ENCODE results near the gene GMPR.

- no peak for TF ChIP-seq RAD21 (IDR thresholded peaks at IDR 0.05; ENCODE audit: low read depth)
- TF ChIP-seq CTCF (IDR thresholded peaks at IDR 0.05 in 2 of 3, conservative IDR thresholded peaks at IDR 0.05 in 1 of 3; ENCODE audit: borderline replicate concordance in 1 of 3, insufficient read depth in 1 of 3, low read depth in 2 of 3, low read length in 2 of 3) = no peak
- TF ChIP-seq CEBPB (IDR thresholded peaks at IDR 0.05; ENCODE audit: low read depth) = no peak
- TF ChIP-seq YY1 (IDR thresholded peaks at IDR 0.05; ENCODE audit: extremely low read depth, insufficient replicate concordance, low read depth, low read length) = no peak
- no peak for TF ChIP-seq REST (IDR thresholded peaks at IDR 0.05; ENCODE audit: low read depth)
- TF ChIP-seq EZH2 (IDR thresholded peaks at IDR 0.05) = no peak
- no peak for TF ChIP-seq SP1 (IDR thresholded peaks at IDR 0.05; ENCODE audit: low read depth)
- no peak for TF ChIP-seq POLR2A (IDR thresholded peaks at IDR 0.05; ENCODE audit: borderline replicate concordance, extremely low read depth, insufficient read depth, insufficient read length)
- no peak for TF ChIP-seq SIN3A (IDR thresholded peaks at IDR 0.05; ENCODE audit: low read depth)
- no peak for TF ChIP-seq ZFX (IDR thresholded peaks at IDR 0.05)
- TF ChIP-seq MAX (IDR thresholded peaks at IDR 0.05) = no peak
- TF ChIP-seq POLR2AphosphoS5 (IDR thresholded peaks at IDR 0.05; ENCODE audit: low read depth, low read length) = no peak
Observed at GRCh38 chr6:16318538-16318937, 80.2 kb downstream of the GMPR start.
